Colonic mucosa (tissue), 4 donors: ENCODE data around the gene DLG2. TPM values are rescaled to one million over a fixed set of nuclear protein-coding genes. Genes with fewer than 3 reads are reported as not detected.

Source experiments
- DNase-seq: peaks from one replicate; pipeline ENCODE4 v3.0.0-alpha.2; 2020
- H3K27ac ChIP-seq: fragments of 200-600 bp; one replicate; pipeline ENCODE4 v1.8.0; 2021
- H3K27me3 ChIP-seq: fragments of 200-600 bp; one replicate; pipeline ENCODE4 v1.8.0; 2021
- H3K36me3 ChIP-seq: fragments of 200-600 bp; one replicate; pipeline ENCODE4 v1.8.0; 2021
- H3K4me1 ChIP-seq: fragments of 200-600 bp; one replicate; pipeline ENCODE4 v1.8.0; 2021; ENCODE audit warnings: mild to moderate bottlenecking
- H3K4me3 ChIP-seq: fragments of 200-600 bp; one replicate; pipeline ENCODE4 v1.8.0; 2021
- H3K9ac ChIP-seq, 2 donors: one replicate each; pipeline ENCODE4 v1.7.0; 2013; ENCODE audit warnings: control low read depth in 2 of 2, low read depth in 2 of 2, low read length in 2 of 2
- H3K9me3 ChIP-seq: fragments of 200-600 bp; one replicate; pipeline ENCODE4 v1.8.0; 2021
- CTCF ChIP-seq: fragments of 200-600 bp; IDR thresholded peaks from one replicate; pipeline ENCODE4 v1.8.0; 2022; ENCODE audit warnings: antibody characterized with exemption, mild to moderate bottlenecking
- intact Hi-C: fragments of 100-400 bp; cut with DNase I; formaldehyde crosslinking; loops from one replicate; pipeline ENCODE4 v1.14.1; 2022
- total RNA-seq, 2 donors: library from RNA; stranded (reverse); fragmentation: NEBNext Ultra II Directional in 1 of 2; extraction: Animal tissue kit (Norgen Biotek cat#: 25700) in 1 of 2; gene quantifications; one replicate each; pipeline ENCODE4 v1.2.1, GENCODE V29; 2021
- donor health status: healthy.
- donor health status: DM: no; HTN: no; CAD: no.
- donor health status: DM: no; HTN: no; CAD: no.

The DLG2 gene
- total RNA-seq, 2 donors from 2014 or later = 1.4 to 3.3 TPM

- Histone ChIP-seq H3K4me3 (no peak overlapping the region), H3K27me3 (no peaks in the 10 kb centered on the region), H3K9me3 (no peaks in the 10 kb centered on the region), H3K27ac (no peak overlapping the region), H3K36me3 (no peaks in the 10 kb centered on the region), H3K4me1 (no peaks in the 10 kb centered on the region), H3K9ac (no peak overlapping the region)
- no peak for DNase-seq
- TF ChIP-seq CTCF = no peak
- intact Hi-C loops = no loop called here
Observed at GRCh38 chr11:83566950-83567349, 2060.2 kb downstream of the DLG2 start.

GRCh38 chr11:83564870-83565269 is 2062.3 kb downstream of the DLG2 start:
- H3K9me3 ChIP-seq = no peaks in the 10 kb centered on the region
- no peak overlapping the region for H3K9ac ChIP-seq
- TF ChIP-seq CTCF = no peak
- intact Hi-C loops = no loop called here
- no peaks in the 10 kb centered on the region for H3K27me3 ChIP-seq
- H3K36me3 ChIP-seq = no peaks in the 10 kb centered on the region
- DNase-seq = no peak
- H3K27ac ChIP-seq = no peak overlapping the region
- no peak overlapping the region for H3K4me3 ChIP-seq
- H3K4me1 ChIP-seq = no peaks in the 10 kb centered on the region

DNA sequence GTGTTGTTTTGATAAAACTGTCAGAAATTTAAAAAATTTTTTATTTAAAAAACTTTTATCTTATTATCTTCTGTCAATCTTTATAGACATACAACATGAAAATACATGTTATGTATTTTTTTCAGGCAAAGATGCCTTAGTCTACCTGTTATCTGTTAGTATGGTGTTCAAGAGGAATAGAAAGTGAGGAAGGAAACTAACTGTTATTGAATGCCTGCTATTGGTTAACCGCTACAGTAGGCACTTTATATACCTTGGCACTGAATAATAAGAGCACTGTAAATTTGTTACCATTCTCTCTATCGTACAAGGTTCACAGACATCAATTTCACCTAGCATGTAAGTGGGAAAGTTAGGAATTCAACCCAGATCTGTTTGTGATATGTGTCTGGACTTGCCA is 2068.9 kb downstream of the DLG2 start:
- no peak overlapping the region for H3K9ac ChIP-seq
- intact Hi-C loops = no loop called here
- H3K4me1 ChIP-seq = no peaks in the 10 kb centered on the region
- no peak for DNase-seq
- no peak overlapping the region for H3K27ac ChIP-seq
- H3K9me3 ChIP-seq = no peaks in the 10 kb centered on the region
- H3K4me3 ChIP-seq = no peak overlapping the region
- H3K36me3 ChIP-seq = no peaks in the 10 kb centered on the region
- TF ChIP-seq CTCF = no peak
- no peaks in the 10 kb centered on the region for H3K27me3 ChIP-seq

- Histone ChIP-seq H3K4me1 (no peaks in the 10 kb centered on the region), H3K27me3 (no peaks in the 10 kb centered on the region), H3K9ac (no peak overlapping the region), H3K36me3 (no peaks in the 10 kb centered on the region), H3K9me3 (no peaks in the 10 kb centered on the region), H3K4me3 (no peak overlapping the region), H3K27ac (no peak overlapping the region)
- no peak for DNase-seq
- intact Hi-C loops = no loop called here
- TF ChIP-seq CTCF = no peak
Observed at GRCh38 chr11:83557653-83558052, 2069.5 kb downstream of the DLG2 start.

DNA sequence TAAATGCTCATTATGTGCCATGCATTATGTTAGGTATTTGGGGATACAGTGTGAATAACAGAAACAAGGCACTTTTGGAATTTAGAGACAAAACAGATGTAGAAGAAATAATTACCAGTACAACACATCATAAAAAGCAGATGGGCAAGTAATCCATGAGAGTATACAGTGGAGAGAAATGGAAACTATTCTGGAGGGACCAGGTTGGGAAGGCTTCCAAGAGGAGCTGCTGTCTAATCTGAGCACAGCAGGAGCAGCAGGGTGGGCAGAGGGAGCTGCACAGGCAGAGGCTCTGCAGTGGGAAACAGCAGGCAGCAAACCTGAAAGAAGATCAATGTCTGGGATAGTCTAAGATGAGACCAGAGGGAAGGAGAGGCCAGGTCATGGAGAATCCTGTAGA is 2072.3 kb downstream of the DLG2 start:
- Histone ChIP-seq H3K9ac (no peak overlapping the region), H3K27ac (no peak overlapping the region), H3K9me3 (no peaks in the 10 kb centered on the region), H3K27me3 (no peaks in the 10 kb centered on the region), H3K36me3 (no peaks in the 10 kb centered on the region), H3K4me1 (no peaks in the 10 kb centered on the region), H3K4me3 (no peak overlapping the region)
- DNase-seq = no peak
- TF ChIP-seq CTCF = no peak
- intact Hi-C loops = no loop called here
